ENCODE data around the gene SLC6A18. TPM values are rescaled to one million over a fixed set of nuclear protein-coding genes. Genes with fewer than 3 reads are reported as not detected.
A peak's percentile ranks its signal among the peaks of the same experiment; 100 is the strongest.

Gene SLC6A18
- total and polyA plus RNA-seq, 2 donors from 2014 or later: 1.5 TPM; not detected in 1

DNA sequence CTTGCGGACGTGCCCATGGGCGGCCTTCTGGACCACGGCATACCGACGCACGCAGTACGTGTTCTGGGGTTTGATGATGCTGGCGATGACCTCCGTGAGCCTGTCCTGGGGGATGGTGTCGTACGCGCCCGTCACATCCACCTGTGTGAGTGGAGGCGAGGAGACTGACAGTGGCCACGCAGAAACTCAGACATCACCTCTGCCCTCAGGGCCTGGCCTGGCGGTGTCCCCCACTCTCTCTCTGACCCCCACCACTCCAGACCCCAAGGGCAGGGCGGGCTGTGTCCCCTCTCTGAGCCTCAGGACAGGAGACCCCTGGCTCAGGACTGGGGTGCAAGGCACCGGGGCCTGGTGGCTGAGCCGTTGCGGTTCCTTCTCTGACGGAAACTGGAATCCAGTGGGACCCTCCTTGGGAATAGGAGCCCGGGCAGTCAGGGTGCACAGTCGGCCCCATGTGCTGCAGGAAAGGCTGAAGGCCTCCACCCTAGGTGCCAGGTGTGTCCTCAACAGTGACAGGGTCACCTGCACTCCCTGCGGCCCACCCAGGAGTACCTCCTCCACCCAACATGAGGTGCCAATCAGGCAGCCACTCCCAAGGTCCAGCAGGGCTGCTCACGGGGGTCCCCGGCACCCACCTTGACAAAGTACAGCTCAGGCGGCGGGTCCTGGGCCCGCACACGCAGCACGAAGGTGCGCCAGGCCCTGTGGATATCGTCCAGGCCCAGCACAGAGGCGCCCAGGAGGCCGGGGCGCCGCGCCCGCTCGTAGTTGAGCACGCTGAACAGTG lies 53.7 kb downstream of the SLC6A18 start:
- intact Hi-C loops (cut with DNase I): no loop called here
- no peak overlapping the region for H3K9ac ChIP-seq (ENCODE audit: low read length in 3 of 3)
- TF ChIP-seq, protein P1, sequence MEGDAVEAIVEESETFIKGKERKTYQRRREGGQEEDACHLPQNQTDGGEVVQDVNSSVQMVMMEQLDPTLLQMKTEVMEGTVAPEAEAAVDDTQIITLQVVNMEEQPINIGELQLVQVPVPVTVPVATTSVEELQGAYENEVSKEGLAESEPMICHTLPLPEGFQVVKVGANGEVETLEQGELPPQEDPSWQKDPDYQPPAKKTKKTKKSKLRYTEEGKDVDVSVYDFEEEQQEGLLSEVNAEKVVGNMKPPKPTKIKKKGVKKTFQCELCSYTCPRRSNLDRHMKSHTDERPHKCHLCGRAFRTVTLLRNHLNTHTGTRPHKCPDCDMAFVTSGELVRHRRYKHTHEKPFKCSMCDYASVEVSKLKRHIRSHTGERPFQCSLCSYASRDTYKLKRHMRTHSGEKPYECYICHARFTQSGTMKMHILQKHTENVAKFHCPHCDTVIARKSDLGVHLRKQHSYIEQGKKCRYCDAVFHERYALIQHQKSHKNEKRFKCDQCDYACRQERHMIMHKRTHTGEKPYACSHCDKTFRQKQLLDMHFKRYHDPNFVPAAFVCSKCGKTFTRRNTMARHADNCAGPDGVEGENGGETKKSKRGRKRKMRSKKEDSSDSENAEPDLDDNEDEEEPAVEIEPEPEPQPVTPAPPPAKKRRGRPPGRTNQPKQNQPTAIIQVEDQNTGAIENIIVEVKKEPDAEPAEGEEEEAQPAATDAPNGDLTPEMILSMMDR (IDR thresholded peaks at IDR 0.05; ENCODE audit: borderline replicate concordance, extremely low read depth, insufficient read depth): no peak
- peaks cover 0 to 7% (median 0%) of the 10 kb centered on the region in 3 donors for H3K9me3 ChIP-seq (ENCODE audit: control insufficient read depth in 2 of 3, insufficient read depth in 1 of 3, low read length in 3 of 3)
- no peak overlapping the region for H3K27ac ChIP-seq (ENCODE audit: low read depth in 2 of 2, low read length in 2 of 2)
- no peaks in the 10 kb centered on the region for H3K36me3 ChIP-seq (ENCODE audit: control insufficient read depth in 2 of 3, insufficient read depth in 3 of 3, low read length in 3 of 3)
- no peak for FAIRE-seq
- no peak overlapping the region for H3K4me3 ChIP-seq (ENCODE audit: low read length in 3 of 3)
- no peaks in the 10 kb centered on the region for H3K4me1 ChIP-seq (ENCODE audit: control insufficient read depth in 2 of 3, insufficient read depth in 2 of 3, low read depth in 1 of 3, low read length in 3 of 3)
- no peaks in the 10 kb centered on the region for H3K27me3 ChIP-seq (ENCODE audit: control insufficient read depth, insufficient read depth, low read length)
- DNase-seq: peak in 1 of 5 donors; percentile 65

DNA sequence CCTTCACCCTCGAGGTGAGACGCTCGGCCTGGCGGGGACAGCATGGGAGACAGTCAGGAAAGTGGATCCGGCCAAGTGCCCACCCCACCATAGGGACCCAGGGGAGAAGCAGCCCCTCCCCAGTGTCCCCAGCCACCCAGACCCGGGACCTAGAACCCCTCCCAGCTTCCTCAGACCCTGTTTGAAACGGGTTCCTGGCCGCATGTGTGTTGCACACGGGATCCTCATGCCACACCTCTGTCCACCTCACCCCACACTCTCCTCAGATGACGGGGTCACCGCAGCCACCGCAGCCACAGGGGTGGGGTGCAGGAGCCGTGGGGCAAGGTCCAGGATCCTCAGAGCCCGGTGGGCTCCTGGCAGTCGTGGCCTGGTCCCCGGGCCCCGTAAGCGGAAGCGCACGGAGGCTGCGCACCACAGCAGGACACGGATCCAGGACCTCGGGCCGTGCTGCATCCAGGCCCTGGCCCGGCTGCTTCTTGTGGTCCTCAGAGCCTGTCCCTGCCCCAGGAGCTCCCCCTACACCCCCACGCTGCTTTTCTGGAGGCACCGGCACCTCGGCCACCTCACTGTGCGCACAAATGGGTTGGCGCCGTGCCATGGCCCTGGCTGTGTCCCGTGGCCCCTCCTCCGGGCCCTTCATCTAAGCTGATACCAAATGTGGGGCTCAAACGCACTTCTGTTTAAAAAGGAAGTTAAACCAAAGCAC lies 54.4 kb downstream of the SLC6A18 start:
- no peaks in the 10 kb centered on the region for H3K4me1 ChIP-seq (ENCODE audit: control insufficient read depth in 2 of 3, insufficient read depth in 2 of 3, low read depth in 1 of 3, low read length in 3 of 3)
- FAIRE-seq (no peak), DNase-seq (peak in 1 of 5 donors; percentile 58)
- H3K9ac ChIP-seq (ENCODE audit: low read length in 3 of 3): no peak overlapping the region
- no peak overlapping the region for H3K4me3 ChIP-seq (ENCODE audit: low read length in 3 of 3)
- H3K36me3 ChIP-seq (ENCODE audit: control insufficient read depth in 2 of 3, insufficient read depth in 3 of 3, low read length in 3 of 3): no peaks in the 10 kb centered on the region
- peaks cover 0 to 7% (median 0%) of the 10 kb centered on the region in 3 donors for H3K9me3 ChIP-seq (ENCODE audit: control insufficient read depth in 2 of 3, insufficient read depth in 1 of 3, low read length in 3 of 3)
- no peaks in the 10 kb centered on the region for H3K27me3 ChIP-seq (ENCODE audit: control insufficient read depth, insufficient read depth, low read length)
- intact Hi-C loops (cut with DNase I): no loop called here
- TF ChIP-seq, protein P1 (IDR thresholded peaks at IDR 0.05; ENCODE audit: borderline replicate concordance, extremely low read depth, insufficient read depth): no peak
- H3K27ac ChIP-seq (ENCODE audit: low read depth in 2 of 2, low read length in 2 of 2): no peak overlapping the region

DNA sequence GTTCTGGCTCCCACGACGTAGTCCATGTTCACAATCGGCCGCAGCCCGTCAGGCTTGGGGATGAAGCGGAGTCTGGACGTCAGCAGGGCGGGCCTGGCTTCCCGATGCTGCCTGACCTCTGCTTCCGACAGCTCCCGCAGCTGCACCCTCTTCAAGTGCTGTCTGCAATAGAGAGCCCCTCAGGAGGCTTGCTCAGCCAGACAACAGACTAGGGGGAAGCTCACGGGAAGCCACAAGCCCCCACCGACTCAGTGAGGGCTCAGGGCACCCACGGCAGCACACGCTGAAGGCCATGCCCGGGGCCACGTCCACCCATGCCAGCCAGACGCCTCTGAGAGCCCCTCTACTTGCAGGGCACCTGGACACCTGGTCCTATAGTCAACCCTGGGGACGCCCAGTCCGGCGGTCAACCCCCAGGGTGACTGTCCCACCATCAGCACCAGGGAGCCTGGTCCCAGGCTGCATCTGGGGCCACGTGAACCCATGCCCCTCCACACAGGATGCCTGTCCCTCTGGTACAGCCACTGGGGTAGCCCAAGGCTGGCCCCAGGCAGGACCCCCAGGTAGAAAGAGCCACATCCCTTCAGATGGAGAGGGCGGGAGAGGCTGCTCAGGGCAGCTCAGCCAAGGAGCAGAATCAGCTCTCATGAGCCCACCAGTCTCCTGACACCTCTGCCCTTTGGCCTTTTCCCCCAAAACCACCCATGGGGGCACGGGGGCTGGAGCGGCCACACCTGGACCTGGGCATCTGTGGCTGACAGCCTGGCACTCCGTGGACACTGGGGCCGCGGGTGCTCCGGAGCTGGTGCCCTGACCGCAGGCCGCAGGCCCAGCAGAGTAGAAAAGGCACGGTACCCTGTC lies 55.2 kb downstream of the SLC6A18 start:
- intact Hi-C loops (cut with DNase I): no loop called here
- TF ChIP-seq, protein P1 (IDR thresholded peaks at IDR 0.05; ENCODE audit: borderline replicate concordance, extremely low read depth, insufficient read depth): no peak
- no peak overlapping the region for H3K9ac ChIP-seq (ENCODE audit: low read length in 3 of 3)
- no peaks in the 10 kb centered on the region for H3K4me1 ChIP-seq (ENCODE audit: control insufficient read depth in 2 of 3, insufficient read depth in 2 of 3, low read depth in 1 of 3, low read length in 3 of 3)
- no peak overlapping the region for H3K27ac ChIP-seq (ENCODE audit: low read depth in 2 of 2, low read length in 2 of 2)
- peak in 1 of 5 donors; percentile 64 for DNase-seq
- no peak overlapping the region for H3K4me3 ChIP-seq (ENCODE audit: low read length in 3 of 3)
- FAIRE-seq: no peak
- H3K36me3 ChIP-seq (ENCODE audit: control insufficient read depth in 2 of 3, insufficient read depth in 3 of 3, low read length in 3 of 3): no peaks in the 10 kb centered on the region
- H3K9me3 ChIP-seq (ENCODE audit: control insufficient read depth in 2 of 3, insufficient read depth in 1 of 3, low read length in 3 of 3): peaks cover 0 to 7% (median 0%) of the 10 kb centered on the region in 3 donors
- H3K27me3 ChIP-seq (ENCODE audit: control insufficient read depth, insufficient read depth, low read length): no peaks in the 10 kb centered on the region

All from kidney (tissue), 14 donors.